SK-N-SH (cell line): Measurements from ENCODE around the gene BOC. TPM values are rescaled to one million over a fixed set of nuclear protein-coding genes. Genes with fewer than 3 reads are reported as not detected.

Experiments
- CTCF ChIA-PET: fragments of 300-600, 350-600 bp; formaldehyde crosslinking; extraction: SDS; loops from one replicate; lab custom pipeline; 2021; lab: Yijun Ruan, JAX
- POLR2A ChIA-PET: fragments of 350-600 bp; sonication (Branson Sonifier 250); formaldehyde crosslinking; extraction: SDS; loops from one replicate; lab custom pipeline; 2020; ENCODE audit warnings: antibody characterized with exemption, inconsistent platforms; lab: Yijun Ruan, JAX
- DNase-seq: peaks from one replicate; pipeline ENCODE4 v3.0.0; 2012
- H2AFZ ChIP-seq: fragments of 200-600 bp; sonication (generic); 2 replicates; pipeline ENCODE4 v1.8.1; 2016; ENCODE audit warnings: antibody characterized with exemption, mild to moderate bottlenecking, low read depth
- H3F3A ChIP-seq: fragments of 200-600 bp; sonication (generic); replicated peaks from 2 replicates; pipeline ENCODE3; 2016; ENCODE audit warnings: antibody characterized with exemption, mild to moderate bottlenecking; ENCODE audit not compliant: insufficient read depth
- H3K27ac ChIP-seq, 2 experiments: fragments of 200-500 bp in 1 of 2; fragments of 200-600 bp in 1 of 2; sonication (Bioruptor generic) in 1 of 2; sonication (generic), shearing (Covaris generic) in 1 of 2; 2 replicates each; pipeline versions ENCODE4 v1.5.1 to v1.6.1; 2014 to 2016; ENCODE audit warnings: low read depth in 2 of 2, inconsistent platforms in 1 of 2, low read length in 1 of 2, mild to moderate bottlenecking in 1 of 2, mixed read lengths in 1 of 2
- H3K27me3 ChIP-seq: fragments of 200-600 bp; sonication (generic), shearing (Covaris generic); 2 replicates; pipeline ENCODE4 v1.6.1; 2016; ENCODE audit warnings: mixed run types; ENCODE audit not compliant: insufficient read depth
- H3K36me3 ChIP-seq, 2 experiments: fragments of 200-500 bp in 1 of 2; fragments of 200-600 bp in 1 of 2; sonication (Bioruptor generic) in 1 of 2; sonication (generic) in 1 of 2; replicated peaks in 1 of 2; 2 replicates each; pipeline versions ENCODE3 to v1.5.1; 2014 to 2016; ENCODE audit warnings: low read length in 1 of 2, mild to moderate bottlenecking in 1 of 2; ENCODE audit not compliant: insufficient read depth in 2 of 2, control insufficient read depth in 1 of 2
- H3K4me1 ChIP-seq, 2 experiments: fragments of 200-500 bp in 1 of 2; fragments of 200-600 bp in 1 of 2; sonication (Bioruptor generic) in 1 of 2; sonication (generic), shearing (Covaris generic) in 1 of 2; 2 replicates each; pipeline versions ENCODE4 v1.5.1 to v1.6.1; 2014 to 2016; ENCODE audit warnings: low read depth in 1 of 2, low read length in 1 of 2, mixed run types in 1 of 2; ENCODE audit not compliant: insufficient read depth in 2 of 2, control insufficient read depth in 1 of 2
- H3K4me2 ChIP-seq: fragments of 200-600 bp; sonication (generic), shearing (Covaris generic); 2 replicates; pipeline ENCODE4 v1.6.1; 2017; ENCODE audit warnings: mixed run types
- H3K4me3 ChIP-seq, 2 experiments: fragments of 200-500 bp in 1 of 2; fragments of 200-600 bp in 1 of 2; sonication (Bioruptor generic) in 1 of 2; sonication (generic), shearing (Covaris generic) in 1 of 2; 2 replicates each; pipeline versions ENCODE4 v1.5.1 to v1.8.1; 2014 to 2016; ENCODE audit warnings: low read depth in 2 of 2, inconsistent platforms in 1 of 2, low read length in 1 of 2, mild to moderate bottlenecking in 1 of 2, mixed read lengths in 1 of 2, moderate library complexity in 1 of 2
- H3K79me2 ChIP-seq: fragments of 200-600 bp; sonication (generic); 2 replicates; pipeline ENCODE4 v1.8.1; 2017; ENCODE audit warnings: mild to moderate bottlenecking; ENCODE audit not compliant: insufficient read depth
- H3K9ac ChIP-seq: fragments of 200-600 bp; sonication (generic); 2 replicates; pipeline ENCODE4 v1.6.1; 2017; ENCODE audit warnings: mixed run types
- H3K9me2 ChIP-seq: fragments of 200-600 bp; sonication (generic); 2 replicates; pipeline ENCODE4 v1.6.1; 2017; ENCODE audit warnings: mixed run types
- H3K9me3 ChIP-seq: fragments of 200-600 bp; sonication (generic); 2 replicates; pipeline ENCODE4 v1.6.1; 2017; ENCODE audit warnings: mixed run types, mild to moderate bottlenecking, moderate library complexity
- H4K20me1 ChIP-seq: fragments of 200-600 bp; sonication (generic); 2 replicates; pipeline ENCODE4 v1.6.1; 2017; ENCODE audit warnings: mild to moderate bottlenecking, mixed run types; ENCODE audit not compliant: insufficient read depth
- CHD2 ChIP-seq: fragments of 150-350 bp; IDR thresholded peaks from 2 replicates; pipeline ENCODE4 v1.6.1; 2018; ENCODE audit warnings: low read length; ENCODE audit not compliant: partially characterized antibody
- FOSL2 ChIP-seq: IDR thresholded peaks from 2 replicates; pipeline ENCODE4 v1.4.0; 2012; ENCODE audit warnings: low read depth, mild to moderate bottlenecking, moderate library complexity, borderline replicate concordance
- GABPA ChIP-seq: IDR thresholded peaks from 2 replicates; pipeline ENCODE4 v1.4.0; 2012; ENCODE audit warnings: low read depth, mild to moderate bottlenecking
- JUND ChIP-seq: IDR thresholded peaks from 2 replicates; pipeline ENCODE4 v1.4.0; 2012
- NRF1 ChIP-seq: IDR thresholded peaks from 2 replicates; pipeline ENCODE4 v1.6.1; 2012; ENCODE audit warnings: low read depth, mild to moderate bottlenecking, low read length
- RXRA ChIP-seq: IDR thresholded peaks from 2 replicates; pipeline ENCODE4 v1.4.0; 2012; ENCODE audit warnings: low read depth, mild to moderate bottlenecking, borderline replicate concordance
- SIN3A ChIP-seq: IDR thresholded peaks from 2 replicates; pipeline ENCODE4 v1.6.1; 2012; ENCODE audit warnings: low read depth, mild to moderate bottlenecking, low read length, moderate library complexity, borderline replicate concordance
- SMC3 ChIP-seq: IDR thresholded peaks from 2 replicates; pipeline ENCODE4 v1.6.1; 2012; ENCODE audit warnings: low read depth, low read length, improper control_type of control experiment
- WGBS: methylation state at CpG from one replicate; pipeline ENCODE4 v1.1.6; 2017; ENCODE audit warnings: low lambda C conversion rate; 5-methylcytosine and 5-hydroxymethylcytosine counted together
- polyA plus RNA-seq, 3 experiments: library from polyadenylated mRNA; depleted of rRNA; stranded (reverse); fragments of >200 nt; gene quantifications; 2 replicates each; pipeline ENCODE4 v1.2.3, GENCODE V29; 2012
- TF ChIP-seq, protein P1 (sequence below): fragments of 150-350 bp; IDR thresholded peaks from 2 replicates; pipeline ENCODE4 v1.6.1; 2017; ENCODE audit warnings: antibody characterized with exemption, low read length, low read depth, borderline replicate concordance
- TF ChIP-seq, protein P2 (sequence below): IDR thresholded peaks from 2 replicates; pipeline ENCODE4 v1.4.0; 2012; ENCODE audit warnings: low read depth, borderline replicate concordance

BOC gene
- polyA plus RNA-seq, 1 of the 3 experiments (the other 2 are of a cell fraction): 6.6 TPM

DNA sequence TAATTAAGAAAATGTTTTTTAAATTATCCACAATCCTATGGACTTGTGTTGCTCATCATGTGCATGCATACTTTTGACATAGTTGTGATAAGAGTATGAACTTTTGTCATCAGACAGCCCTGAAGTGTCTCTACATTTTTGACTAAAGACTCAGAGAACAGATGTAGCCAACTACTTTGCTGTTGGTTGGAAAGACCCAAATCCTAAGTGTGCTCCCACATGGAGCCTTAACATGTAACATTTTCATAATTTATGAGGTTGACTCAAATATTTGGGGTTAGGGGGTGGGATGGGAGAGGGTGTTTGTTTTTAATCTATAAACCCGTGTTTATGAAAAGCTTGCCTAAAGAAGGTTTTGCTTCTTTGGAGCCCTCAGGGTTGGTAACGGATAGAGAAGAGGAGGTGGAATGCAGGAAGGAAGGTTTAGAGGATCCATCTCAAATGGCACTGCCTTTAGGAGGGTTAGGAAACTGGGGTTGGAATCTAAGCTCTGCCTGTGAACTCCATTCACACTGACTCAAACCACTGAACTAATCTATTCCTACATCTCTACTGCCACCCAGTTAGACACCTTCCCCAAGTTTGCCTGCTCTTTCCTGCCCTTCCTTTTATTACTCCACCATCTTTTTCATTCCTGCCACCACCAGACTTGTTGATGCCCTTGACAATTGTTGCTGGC is 3.7 kb downstream of the BOC start:
- CTCF ChIA-PET: interaction anchor here (0.7 to 1.4 kb wide), 2 partner anchors 69 to 73 kb away, joined by 3 read pairs; no protein-coding TSS in a partner anchor
- H3K4me2 ChIP-seq: no peak overlapping the region
- H3K27me3 ChIP-seq: no peaks in the 10 kb centered on the region
- no peak overlapping the region for H3K4me3 ChIP-seq
- no peaks in the 10 kb centered on the region for H3F3A ChIP-seq
- 94% methylated on average over 2 of the region's 2 CpGs for WGBS
- POLR2A ChIA-PET: no interaction called here
- no peak overlapping the region for H3K9ac ChIP-seq
- H3K36me3 ChIP-seq: peaks cover 3 to 22% of the 10 kb centered on the region in 2 experiments
- TF ChIP-seq RXRA (no peak), FOSL2 (no peak), SMC3 (no peak), NRF1 (no peak), JUND (no peak)
- TF ChIP-seq, protein P1, sequence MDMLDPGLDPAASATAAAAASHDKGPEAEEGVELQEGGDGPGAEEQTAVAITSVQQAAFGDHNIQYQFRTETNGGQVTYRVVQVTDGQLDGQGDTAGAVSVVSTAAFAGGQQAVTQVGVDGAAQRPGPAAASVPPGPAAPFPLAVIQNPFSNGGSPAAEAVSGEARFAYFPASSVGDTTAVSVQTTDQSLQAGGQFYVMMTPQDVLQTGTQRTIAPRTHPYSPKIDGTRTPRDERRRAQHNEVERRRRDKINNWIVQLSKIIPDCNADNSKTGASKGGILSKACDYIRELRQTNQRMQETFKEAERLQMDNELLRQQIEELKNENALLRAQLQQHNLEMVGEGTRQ: no peak
- H3K79me2 ChIP-seq: 0 out of 2 replicates have a peak, but pooled peaks cover 4% of the 10 kb centered on the region
- H4K20me1 ChIP-seq: no peaks in the 10 kb centered on the region
- H3K4me1 ChIP-seq: peaks cover 0 to 22% of the 10 kb centered on the region in 2 experiments; a peak in 2 of 4 replicates
- no peaks in the 10 kb centered on the region for H3K9me2 ChIP-seq
- no peaks in the 10 kb centered on the region for H3K9me3 ChIP-seq
- no peak for DNase-seq
- no peak overlapping the region for H3K27ac ChIP-seq
- H2AFZ ChIP-seq: peak overlapping the region; percentile 16; the same call in 1 of the 2 replicates

DNA sequence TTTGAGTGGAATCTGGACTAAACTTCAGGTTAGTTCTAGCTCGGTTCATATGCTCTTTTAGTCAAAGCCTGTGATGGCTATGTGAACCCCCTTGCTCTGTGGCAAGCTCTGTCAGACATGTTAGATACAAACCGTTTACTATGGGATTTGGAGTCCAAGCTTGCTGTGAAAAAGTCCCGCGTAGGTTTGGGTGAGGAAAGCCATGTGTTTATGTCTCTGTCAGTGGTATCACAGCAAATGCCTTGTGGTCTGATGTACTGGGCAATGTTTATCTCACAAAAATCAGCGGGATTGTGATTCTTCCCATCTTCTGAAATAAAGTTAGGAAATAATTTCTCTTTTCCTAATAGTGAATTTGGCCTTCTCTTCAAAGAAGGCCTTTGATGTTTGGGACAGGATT is 5.0 kb downstream of the BOC start:
- POLR2A ChIA-PET: no interaction called here
- no peaks in the 10 kb centered on the region for H3K9me2 ChIP-seq
- peaks cover 0 to 15% of the 10 kb centered on the region in 2 experiments; a peak in 2 of 4 replicates for H3K4me1 ChIP-seq
- H2AFZ ChIP-seq: no peak overlapping the region
- H4K20me1 ChIP-seq: no peaks in the 10 kb centered on the region
- H3K4me3 ChIP-seq: no peak overlapping the region
- CTCF ChIA-PET: interaction anchor here (1.4 kb wide), 1 partner anchor 70 kb away, joined by 3 read pairs; no protein-coding TSS in a partner anchor
- H3K79me2 ChIP-seq: 0 out of 2 replicates have a peak, but pooled peaks cover 4% of the 10 kb centered on the region
- H3F3A ChIP-seq: no peaks in the 10 kb centered on the region
- no peaks in the 10 kb centered on the region for H3K27me3 ChIP-seq
- no peak overlapping the region for H3K4me2 ChIP-seq
- H3K36me3 ChIP-seq: peaks cover 3 to 22% of the 10 kb centered on the region in 2 experiments
- 96% methylated on average over 5 of the region's 5 CpGs for WGBS
- no peak overlapping the region for H3K27ac ChIP-seq
- H3K9ac ChIP-seq: no peak overlapping the region
- DNase-seq: no peak
- H3K9me3 ChIP-seq: no peaks in the 10 kb centered on the region
- TF ChIP-seq GABPA (no peak), CHD2 (no peak), SIN3A (no peak), RXRA (no peak), JUND (no peak)
- TF ChIP-seq, protein P2, sequence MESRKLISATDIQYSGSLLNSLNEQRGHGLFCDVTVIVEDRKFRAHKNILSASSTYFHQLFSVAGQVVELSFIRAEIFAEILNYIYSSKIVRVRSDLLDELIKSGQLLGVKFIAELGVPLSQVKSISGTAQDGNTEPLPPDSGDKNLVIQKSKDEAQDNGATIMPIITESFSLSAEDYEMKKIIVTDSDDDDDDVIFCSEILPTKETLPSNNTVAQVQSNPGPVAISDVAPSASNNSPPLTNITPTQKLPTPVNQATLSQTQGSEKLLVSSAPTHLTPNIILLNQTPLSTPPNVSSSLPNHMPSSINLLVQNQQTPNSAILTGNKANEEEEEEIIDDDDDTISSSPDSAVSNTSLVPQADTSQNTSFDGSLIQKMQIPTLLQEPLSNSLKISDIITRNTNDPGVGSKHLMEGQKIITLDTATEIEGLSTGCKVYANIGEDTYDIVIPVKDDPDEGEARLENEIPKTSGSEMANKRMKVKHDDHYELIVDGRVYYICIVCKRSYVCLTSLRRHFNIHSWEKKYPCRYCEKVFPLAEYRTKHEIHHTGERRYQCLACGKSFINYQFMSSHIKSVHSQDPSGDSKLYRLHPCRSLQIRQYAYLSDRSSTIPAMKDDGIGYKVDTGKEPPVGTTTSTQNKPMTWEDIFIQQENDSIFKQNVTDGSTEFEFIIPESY: no peak
- TF ChIP-seq, all 33 proteins: peak for 0
